ENCODE data around the gene VGLL4.

Gene VGLL4

GRCh38 chr3:11629716-11630115 lies 14.0 kb downstream of the VGLL4 start:
- no peak for DNase-seq (ENCODE audit: low read depth in 2 of 2)

GRCh38 chr3:11627612-11628011 lies 16.1 kb downstream of the VGLL4 start:
- no peak for DNase-seq (ENCODE audit: low read depth in 2 of 2)

GRCh38 chr3:11626084-11626463 lies 17.6 kb downstream of the VGLL4 start:
- DNase-seq (ENCODE audit: low read depth in 2 of 2) = peak in 1 of 2 donors; percentile 13

GRCh38 chr3:11625376-11626083 lies 18.2 kb downstream of the VGLL4 start:
- DNase-seq (ENCODE audit: low read depth in 2 of 2) = no peak

- no peak for DNase-seq (ENCODE audit: low read depth in 2 of 2)
These were observed 18.9 kb downstream of the VGLL4 start for GRCh38 chr3:11624704-11625375.

GRCh38 chr3:11624161-11624560 lies 19.6 kb downstream of the VGLL4 start:
- DNase-seq (ENCODE audit: low read depth in 2 of 2) = peak; percentile 38 to 52

GRCh38 chr3:11622586-11623550 lies 20.8 kb downstream of the VGLL4 start:
- DNase-seq (ENCODE audit: low read depth in 2 of 2) = no peak

GRCh38 chr3:11621077-11621476 lies 22.6 kb downstream of the VGLL4 start:
- DNase-seq (ENCODE audit: low read depth in 2 of 2) = no peak

- DNase-seq (ENCODE audit: low read depth in 2 of 2) = no peak
These were observed 23.6 kb downstream of the VGLL4 start for GRCh38 chr3:11619946-11620652.

GRCh38 chr3:11619461-11619860 lies 24.3 kb downstream of the VGLL4 start:
- DNase-seq (ENCODE audit: low read depth in 2 of 2) = no peak

- no peak for DNase-seq (ENCODE audit: low read depth in 2 of 2)
These were observed 24.8 kb downstream of the VGLL4 start for GRCh38 chr3:11618904-11619303.

GRCh38 chr3:11616551-11616950 lies 27.2 kb downstream of the VGLL4 start:
- no peak for DNase-seq (ENCODE audit: low read depth in 2 of 2)

- no peak for DNase-seq (ENCODE audit: low read depth in 2 of 2)
These were observed 29.7 kb downstream of the VGLL4 start for GRCh38 chr3:11613851-11614487.

GRCh38 chr3:11613319-11613718 lies 30.4 kb downstream of the VGLL4 start:
- DNase-seq (ENCODE audit: low read depth in 2 of 2) = no peak

- DNase-seq (ENCODE audit: low read depth in 2 of 2) = no peak
These were observed 31.1 kb downstream of the VGLL4 start for GRCh38 chr3:11612515-11613188.

- no peak for DNase-seq (ENCODE audit: low read depth in 2 of 2)
These were observed 32.3 kb downstream of the VGLL4 start for GRCh38 chr3:11611341-11611799.

- DNase-seq (ENCODE audit: low read depth in 2 of 2) = no peak
These were observed 32.9 kb downstream of the VGLL4 start for GRCh38 chr3:11610700-11611275.

- no peak for DNase-seq (ENCODE audit: low read depth in 2 of 2)
These were observed 33.6 kb downstream of the VGLL4 start for GRCh38 chr3:11610044-11610671.

- no peak for DNase-seq (ENCODE audit: low read depth in 2 of 2)
These were observed 34.2 kb downstream of the VGLL4 start for GRCh38 chr3:11609481-11609880.

- DNase-seq (ENCODE audit: low read depth in 2 of 2) = no peak
These were observed 35.9 kb downstream of the VGLL4 start for GRCh38 chr3:11607816-11608215.
